Cerebellar nuclear complex (tissue), 1 donor: ENCODE results near the gene HSD11B2.

ENCODE experiments used
- DNase-seq, 2 experiments: peaks; one replicate each; lab custom pipeline; 2025; lab: John Stamatoyannopoulos, UW

HSD11B2 gene

GRCh38 chr16:67430977-67431774 lies at the start of gene HSD11B2:
HSD11B2 (plus strand) TSS chr16:67431121; CDS start chr16:67431249, 128 bp downstream.
- no peak for DNase-seq

DNA sequence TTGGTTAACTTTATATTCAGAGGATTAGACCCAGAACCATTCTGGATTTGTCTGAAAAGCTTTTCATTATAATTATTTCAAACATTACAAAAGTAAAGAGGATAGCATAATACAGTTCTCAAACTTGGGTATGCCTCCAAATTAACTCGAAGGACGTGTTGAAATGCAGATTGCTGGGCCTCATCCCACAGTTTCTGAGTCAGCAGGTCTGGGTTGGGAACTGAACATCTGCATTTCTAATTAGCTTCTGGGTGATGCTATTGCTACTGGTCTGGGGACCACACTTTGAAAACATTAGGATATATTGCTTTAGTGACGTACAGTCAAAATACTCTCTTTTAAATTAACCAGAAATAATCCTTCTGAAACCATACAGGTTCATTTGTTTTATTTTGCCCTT lies 47.6 kb upstream of the HSD11B2 start:
- no peak for DNase-seq

DNA sequence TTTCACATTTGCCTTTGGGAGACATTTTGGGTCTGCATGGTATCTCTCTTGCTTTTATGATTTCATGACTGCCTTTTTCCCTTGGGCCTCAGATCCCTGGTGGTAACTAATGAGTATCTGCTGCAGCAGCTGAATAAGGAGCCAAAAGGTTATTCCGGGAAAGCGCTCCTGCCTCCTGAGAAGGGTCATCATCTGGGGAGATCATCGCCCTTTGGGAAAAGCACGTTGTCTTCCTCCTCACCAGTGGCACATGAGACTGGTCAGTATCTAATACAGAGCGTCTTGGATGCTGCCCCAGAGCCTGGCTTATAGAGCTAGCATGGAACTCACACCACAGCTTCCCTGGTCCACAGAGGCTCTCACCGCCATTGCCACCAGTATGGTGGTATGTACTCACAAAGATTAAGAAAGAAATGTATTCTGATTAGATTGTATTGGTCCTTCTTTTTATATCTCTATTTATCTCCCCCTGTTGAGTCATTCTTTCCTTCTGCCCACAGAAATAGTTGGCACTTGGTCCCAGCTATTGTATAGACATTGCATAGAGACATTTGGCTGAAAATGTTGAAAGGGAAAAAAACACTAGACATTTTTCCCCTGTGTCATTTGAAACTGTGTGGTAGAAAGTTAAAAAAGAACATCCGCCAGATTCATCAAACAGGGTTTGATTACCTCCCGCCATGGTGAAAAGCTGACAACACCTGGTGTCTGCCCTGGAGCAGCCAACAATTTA lies 46.0 kb upstream of the HSD11B2 start:
- no peak for DNase-seq

GRCh38 chr16:67386861-67387455 lies 44.0 kb upstream of the HSD11B2 start:
- DNase-seq: no peak

DNA sequence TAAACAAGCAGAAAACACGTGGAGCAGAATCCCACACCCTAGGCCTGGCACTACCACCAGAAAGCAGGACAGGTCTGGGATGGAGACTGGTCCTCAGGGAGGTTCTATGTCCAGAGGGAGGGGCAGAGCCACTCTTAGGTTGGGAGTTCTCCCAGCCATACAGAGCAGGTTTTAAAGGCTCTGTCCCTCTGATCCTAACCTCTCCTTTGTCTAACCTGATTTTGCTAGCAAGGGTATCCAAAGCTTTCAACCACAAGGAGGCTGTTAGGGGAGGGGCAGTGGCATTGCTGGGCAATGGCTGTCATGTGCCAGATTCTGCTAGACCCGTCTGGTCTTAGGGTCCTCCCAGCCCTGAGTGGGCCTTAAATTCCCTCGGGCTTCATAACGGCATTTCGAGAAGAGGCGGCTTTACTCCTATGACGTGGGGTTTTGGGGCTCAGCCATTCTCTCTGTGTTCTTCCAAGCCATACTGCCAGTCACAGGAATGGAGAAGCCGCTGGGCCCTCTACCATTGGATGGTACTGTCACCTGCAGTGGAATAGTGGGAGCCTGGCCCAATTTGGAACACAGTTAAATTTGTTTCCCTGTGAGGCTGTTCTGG lies 43.3 kb upstream of the HSD11B2 start:
- DNase-seq: no peak

DNA sequence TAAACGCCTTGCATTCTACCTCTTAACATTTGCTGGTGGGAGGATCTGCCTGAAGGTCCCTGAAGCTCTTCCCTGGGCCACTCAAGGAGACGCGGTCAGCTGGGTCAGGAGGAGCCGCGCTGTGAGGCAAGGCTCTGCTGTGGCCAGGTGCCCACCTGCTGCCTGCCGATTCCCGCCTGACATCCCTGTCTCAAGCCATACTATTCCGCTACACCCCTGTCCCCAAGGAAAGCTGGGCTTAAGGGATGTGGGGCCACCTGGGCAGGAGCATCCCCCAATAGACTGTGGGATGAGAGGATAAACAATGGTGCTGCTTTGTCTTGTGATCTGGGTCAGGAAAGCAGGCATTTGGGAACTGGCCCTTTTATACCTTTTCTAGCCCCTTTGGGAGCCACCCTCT lies 42.7 kb upstream of the HSD11B2 start:
- DNase-seq: no peak

GRCh38 chr16:67388591-67388990 lies 42.3 kb upstream of the HSD11B2 start:
- no peak for DNase-seq

DNA sequence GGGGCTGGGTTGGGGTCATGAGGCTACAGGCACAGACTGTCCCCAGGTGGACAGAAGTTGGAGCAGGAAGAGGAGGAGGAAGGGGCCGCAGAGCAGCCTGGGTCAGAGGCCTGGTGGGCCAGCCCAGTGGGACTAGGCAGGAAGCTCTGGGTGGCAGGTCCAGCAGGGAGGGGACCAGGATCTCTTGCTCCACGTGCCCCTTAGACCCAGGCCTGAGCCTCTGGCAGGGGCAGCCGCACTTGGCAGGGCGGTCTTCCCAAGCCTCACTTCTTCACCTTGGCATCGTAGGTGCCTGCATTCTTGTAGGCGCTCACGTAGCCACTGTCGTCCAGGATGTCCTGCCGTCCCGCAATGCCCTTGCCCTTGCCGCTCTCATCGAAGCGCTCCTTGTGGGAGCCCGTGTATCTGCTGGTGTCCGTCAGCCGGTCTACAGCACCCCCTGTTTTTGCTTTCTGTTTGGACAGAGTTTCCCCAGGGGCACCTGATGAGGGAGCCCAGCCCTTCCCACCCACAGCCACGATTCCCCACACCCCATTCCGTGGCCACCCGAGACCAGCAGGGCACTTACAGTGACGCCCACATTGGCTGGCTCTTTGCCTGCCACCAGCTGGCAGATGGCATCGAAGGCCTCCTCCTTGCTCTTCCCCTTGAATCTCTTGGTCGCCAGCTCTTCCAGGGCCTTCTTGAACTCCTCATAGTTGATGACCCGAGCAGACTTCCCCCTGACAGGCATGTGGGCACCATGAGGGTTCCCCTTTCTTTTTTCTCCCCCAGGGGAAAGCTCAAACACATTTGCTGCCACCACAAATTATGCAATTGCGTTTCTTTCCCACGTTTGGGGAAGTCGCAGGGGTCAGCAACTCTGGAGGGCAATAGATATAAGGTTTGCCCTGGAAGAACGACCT lies 40.8 kb upstream of the HSD11B2 start:
- no peak for DNase-seq

- no peak for DNase-seq
Measured at GRCh38 chr16:67390816-67391423, 40.0 kb upstream of the HSD11B2 start.

DNA sequence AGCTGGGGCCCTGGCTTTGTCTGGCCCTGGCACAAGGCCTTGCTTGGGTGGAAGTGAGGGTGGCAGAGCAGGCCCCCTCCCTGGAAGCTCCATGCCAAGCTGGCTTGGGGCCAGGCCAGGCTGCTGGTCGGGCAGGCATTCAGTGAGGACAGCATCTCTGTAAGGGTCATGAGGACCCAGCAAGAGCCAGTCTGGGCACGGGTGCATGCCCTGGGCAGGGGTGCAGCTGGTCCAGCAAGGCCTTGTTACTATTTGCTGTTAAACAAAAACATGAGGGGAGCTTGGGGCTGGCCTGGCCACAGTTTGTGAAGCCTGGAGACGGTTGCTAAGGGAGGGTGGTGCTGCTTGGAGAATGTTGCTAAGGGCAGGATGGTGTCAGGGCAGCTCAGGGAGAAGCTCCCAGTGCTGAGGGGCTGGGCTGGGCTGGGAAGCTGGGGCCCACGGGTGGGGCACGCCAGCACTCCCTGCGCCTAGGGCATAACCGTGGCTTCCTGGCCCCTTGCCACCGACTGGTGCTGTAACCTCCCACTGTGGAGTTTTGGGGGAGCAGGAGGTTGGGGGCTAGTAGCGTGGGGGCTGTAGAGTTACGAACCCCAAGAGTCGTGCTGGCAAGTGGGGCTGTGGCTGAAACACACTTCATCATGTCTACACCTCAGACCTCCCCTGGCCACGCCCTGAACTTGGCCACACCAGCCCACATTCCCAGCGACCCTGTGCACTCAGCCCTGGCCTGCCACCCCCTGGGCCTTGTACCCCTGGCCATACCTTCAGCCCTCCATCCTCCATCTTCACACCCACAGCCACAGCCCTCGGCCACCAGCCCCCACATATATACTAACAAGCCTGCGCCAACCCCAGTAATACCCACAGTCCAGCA lies 39.3 kb upstream of the HSD11B2 start:
- DNase-seq: no peak

GRCh38 chr16:67392301-67393059 lies 38.4 kb upstream of the HSD11B2 start:
- DNase-seq: no peak

GRCh38 chr16:67393111-67393787 lies 37.7 kb upstream of the HSD11B2 start, which contains the start of gene TPPP3:
TPPP3 (minus strand) TSS chr16:67393498; CDS start chr16:67391111, 2,387 bp downstream.
- no peak for DNase-seq

GRCh38 chr16:67393788-67394154 lies 37.1 kb upstream of the HSD11B2 start:
- no peak for DNase-seq

- DNase-seq: no peak
Measured at GRCh38 chr16:67394155-67395104, 36.5 kb upstream of the HSD11B2 start.

GRCh38 chr16:67395105-67395457 lies 35.8 kb upstream of the HSD11B2 start:
- no peak for DNase-seq

- no peak for DNase-seq
Measured at GRCh38 chr16:67395458-67396158, 35.3 kb upstream of the HSD11B2 start.
